ENCODE measurements around the gene EMX1.
A peak's percentile ranks its signal among the peaks of the same experiment; 100 is the strongest.

EMX1 gene

GRCh38 chr2:72917138-72917876 lies at the start of gene EMX1:
EMX1 (plus strand) TSS chr2:72917519; CDS start chr2:72917853, 334 bp downstream.
- DNase-seq (ENCODE audit: low spot score) = peak; percentile 65

GRCh38 chr2:72871060-72871459 lies 46.3 kb upstream of the EMX1 start:
- no peak for DNase-seq (ENCODE audit: low spot score)

DNA sequence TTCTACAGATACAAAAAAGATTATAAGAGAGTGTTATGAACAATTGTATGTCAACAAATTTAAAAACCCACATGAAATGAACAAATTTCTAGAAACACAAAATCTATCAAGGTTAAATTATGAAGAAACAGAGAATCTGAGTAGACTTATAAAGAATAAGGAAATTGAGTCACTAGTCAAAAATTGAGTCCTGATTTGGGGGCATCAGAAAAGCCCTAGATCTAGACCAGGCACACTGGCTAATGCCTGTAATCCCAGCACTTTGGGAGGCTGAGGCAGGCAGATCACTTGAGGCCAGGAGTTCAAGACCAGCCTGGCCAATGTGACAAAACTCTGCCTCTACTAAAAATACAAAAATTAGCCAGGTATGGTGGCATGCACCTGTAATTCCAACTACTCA lies 45.4 kb upstream of the EMX1 start:
- DNase-seq (ENCODE audit: low spot score) = no peak

GRCh38 chr2:72883356-72883962 lies 33.9 kb upstream of the EMX1 start:
- DNase-seq (ENCODE audit: low spot score) = no peak

GRCh38 chr2:72886505-72887031 lies 30.8 kb upstream of the EMX1 start:
- no peak for DNase-seq (ENCODE audit: low spot score)

GRCh38 chr2:72887032-72887739 lies 30.1 kb upstream of the EMX1 start, which contains the start of gene SPR:
SPR (plus strand) TSS chr2:72887408; CDS start chr2:72887433, 25 bp downstream.
- no peak for DNase-seq (ENCODE audit: low spot score)

- DNase-seq (ENCODE audit: low spot score) = peak; percentile 91
These were observed 29.4 kb upstream of the EMX1 start for GRCh38 chr2:72887740-72888437.

DNA sequence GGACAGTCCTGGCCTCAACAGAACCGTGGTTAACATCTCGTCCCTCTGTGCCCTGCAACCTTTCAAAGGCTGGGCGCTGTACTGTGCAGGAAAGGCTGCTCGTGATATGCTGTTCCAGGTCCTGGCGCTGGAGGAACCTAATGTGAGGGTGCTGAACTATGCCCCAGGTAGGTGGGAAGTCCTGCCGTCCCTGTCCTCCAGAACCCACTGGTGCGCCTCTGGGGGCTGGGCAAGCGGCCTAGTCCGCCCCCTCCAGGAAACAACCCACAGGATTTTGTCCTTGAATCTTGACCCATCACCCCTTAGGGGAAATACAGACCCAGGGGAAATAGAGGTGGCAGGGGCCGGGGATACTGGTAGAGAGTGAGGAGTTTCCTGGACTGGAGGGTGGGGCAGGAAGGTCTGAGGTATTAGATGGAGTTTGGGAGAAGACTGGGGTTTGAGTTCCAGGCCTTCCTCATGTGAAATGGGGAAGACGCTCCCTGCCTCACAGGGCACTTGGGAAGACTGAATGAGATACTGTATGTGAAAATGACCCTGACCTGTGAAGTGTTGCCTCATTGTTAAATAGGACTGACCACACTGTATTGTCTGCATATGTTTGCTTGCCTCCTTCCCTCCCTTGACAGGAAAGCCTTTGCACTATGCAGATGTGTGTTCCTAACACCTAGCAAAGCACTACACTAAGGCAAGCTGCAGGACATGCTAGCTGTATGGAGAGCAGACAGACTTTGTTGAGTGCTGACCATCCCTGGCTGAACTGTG lies 28.7 kb upstream of the EMX1 start:
- DNase-seq (ENCODE audit: low spot score) = no peak

GRCh38 chr2:72889991-72890390 lies 27.3 kb upstream of the EMX1 start:
- DNase-seq (ENCODE audit: low spot score) = no peak

DNA sequence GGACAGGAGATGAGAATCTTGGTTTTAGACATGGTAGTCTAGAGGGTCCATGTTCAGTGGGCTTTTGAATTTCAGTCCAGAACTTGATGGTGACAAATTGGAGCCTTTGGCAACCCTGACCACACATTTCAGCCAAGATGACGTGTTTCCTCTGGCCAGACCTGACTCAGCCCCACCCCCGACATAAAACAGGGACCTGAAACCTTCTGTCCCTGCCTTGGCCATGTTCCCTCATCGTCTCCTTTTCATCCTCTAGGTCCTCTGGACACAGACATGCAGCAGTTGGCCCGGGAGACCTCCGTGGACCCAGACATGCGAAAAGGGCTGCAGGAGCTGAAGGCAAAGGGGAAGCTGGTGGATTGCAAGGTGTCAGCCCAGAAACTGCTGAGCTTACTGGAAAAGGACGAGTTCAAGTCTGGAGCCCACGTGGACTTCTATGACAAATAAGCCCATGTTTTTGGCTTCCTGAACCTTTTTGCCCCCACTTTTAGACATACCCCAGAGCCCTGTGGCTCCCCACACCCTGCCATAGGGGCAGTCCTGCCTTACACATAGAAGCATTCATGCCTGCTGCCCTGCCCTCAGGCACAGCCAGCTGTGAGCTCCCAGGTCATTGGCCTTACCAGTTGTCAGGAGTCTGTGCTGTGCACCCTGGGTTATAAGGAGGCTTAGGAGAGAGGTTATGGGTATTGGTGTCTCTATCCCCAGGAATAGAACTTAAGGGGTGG lies 26.1 kb upstream of the EMX1 start:
- DNase-seq (ENCODE audit: low spot score) = no peak

DNA sequence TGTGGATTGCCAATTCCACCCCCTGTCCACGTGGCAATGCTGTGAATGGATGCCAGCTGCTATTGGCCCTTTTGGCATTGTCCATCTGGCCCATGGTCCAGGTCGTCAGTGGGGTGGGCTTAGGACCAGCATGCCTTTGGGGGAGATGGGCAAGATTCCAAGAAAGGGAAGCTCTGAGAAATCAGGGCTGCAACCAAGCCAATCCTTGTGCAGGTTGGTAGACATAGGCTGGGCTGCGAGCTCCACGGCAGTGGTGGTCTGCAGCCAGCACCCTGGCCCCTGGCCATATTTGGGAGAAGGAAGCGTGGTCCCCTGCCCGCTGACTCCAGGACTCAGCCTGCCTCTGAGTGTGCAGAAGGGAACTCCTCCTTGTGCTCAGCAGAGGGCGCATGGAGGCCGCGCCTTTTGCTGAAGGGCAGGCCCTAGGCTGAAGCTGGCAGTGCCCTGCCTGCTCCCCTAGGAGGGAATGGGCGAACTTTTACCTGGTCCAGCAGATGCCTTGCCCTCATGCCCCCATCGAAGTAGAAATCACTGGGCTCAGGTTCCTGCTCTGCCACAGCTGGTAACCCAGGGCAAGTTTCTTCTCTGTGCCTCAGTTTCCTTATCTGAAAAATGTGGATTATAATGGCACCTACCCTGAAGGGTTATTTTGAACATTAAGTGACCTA lies 24.7 kb upstream of the EMX1 start:
- DNase-seq (ENCODE audit: low spot score) = no peak

DNA sequence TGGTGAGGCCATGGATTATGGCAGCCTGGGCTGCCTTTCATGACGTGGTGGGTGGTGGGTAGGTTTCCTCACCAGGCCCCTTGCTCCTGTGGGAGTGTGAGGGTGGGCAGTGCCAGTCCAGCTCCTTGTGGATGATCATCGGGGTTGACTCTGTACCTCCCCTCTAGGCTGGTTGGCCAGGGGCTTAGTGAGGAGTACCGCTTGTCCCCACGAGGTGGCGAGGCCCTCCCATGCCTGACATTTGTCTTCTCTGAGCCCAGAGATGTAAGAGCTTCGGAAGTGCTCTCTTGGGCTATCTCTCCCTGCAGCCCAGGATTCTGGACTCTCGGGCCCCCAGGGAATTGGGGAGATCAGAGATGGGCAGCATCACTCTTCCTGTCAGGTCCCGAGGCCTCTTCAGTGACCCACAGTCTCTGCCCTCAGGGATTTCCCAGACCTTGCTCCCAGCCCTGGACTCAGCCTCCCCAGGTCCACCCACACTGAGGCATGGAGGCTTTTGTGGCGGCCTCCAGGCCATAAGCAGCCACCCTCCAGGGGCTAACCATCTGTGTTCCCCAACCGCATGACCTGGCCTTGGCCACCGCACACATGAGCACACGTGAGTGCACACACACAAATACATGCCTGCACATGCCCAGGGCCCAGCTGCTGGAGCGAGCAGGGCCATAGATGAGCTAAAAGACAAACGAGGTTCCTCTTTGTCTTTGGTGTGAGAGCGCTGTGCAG lies 23.6 kb upstream of the EMX1 start:
- DNase-seq (ENCODE audit: low spot score) = no peak

DNA sequence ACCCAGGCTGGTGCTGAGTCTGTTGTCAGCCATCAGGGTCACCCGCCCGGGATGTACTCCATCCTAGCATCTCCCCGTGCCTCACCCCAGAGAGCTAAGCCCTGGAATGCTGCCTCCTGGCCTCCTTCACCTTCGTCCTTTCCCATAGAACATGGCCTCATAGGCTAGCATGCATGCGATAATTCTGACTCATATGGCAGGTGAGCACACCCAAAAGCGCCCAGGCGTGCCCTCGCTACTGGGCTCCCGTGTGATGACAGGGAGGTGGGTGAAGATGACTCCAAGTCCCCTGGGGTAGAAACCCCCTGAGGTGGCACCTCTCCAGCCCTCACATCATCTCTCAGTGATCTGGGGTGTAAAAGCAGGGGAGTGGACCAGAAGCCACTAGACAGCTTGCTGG lies 22.8 kb upstream of the EMX1 start:
- no peak for DNase-seq (ENCODE audit: low spot score)

DNA sequence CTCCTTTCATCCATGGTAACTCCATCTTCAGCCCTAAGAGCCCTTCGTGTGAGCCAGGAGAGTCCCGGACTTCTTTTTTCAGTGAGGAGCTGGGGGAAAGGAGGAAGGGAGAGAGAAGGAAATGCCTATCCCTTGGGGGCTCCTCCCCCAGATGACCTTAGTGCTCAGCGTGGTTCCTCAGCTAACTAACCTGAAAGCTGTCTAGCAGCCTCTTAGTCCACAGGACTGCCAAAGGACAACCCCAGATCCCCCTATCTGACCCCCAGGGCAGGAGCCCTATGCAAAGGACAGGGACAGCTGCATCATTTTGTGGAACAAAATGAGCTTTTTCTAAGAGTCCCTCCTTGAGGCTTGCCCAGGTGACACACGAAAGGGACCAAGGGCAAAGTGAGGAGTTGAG lies 22.2 kb upstream of the EMX1 start:
- no peak for DNase-seq (ENCODE audit: low spot score)

DNA sequence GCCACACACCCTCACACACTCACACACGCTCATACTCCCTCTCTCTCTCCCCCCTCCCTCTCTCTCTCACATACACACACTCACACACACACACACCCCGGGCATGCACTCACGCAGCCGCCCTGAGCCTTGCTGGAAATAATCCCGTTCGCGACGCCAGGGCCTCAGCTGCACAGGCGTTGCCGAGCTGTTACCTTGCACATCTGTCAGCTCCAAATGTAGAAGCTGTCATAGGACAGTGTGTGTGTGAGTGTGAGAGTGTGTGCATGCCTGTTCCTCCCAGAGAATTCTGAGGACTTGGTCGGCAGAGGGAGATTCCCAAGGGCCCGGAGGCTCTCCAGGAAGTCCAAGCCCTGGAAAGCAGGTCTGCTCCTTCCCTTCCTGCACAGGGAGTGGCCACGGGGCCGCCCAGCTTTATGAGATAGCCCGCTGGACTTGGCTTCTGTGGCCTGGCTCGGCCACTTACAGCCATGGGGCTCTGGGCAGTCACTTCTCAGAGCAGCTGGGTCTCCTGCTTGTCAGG lies 21.5 kb upstream of the EMX1 start:
- DNase-seq (ENCODE audit: low spot score) = no peak

- no peak for DNase-seq (ENCODE audit: low spot score)
These were observed 20.9 kb upstream of the EMX1 start for GRCh38 chr2:72896446-72896845.

DNA sequence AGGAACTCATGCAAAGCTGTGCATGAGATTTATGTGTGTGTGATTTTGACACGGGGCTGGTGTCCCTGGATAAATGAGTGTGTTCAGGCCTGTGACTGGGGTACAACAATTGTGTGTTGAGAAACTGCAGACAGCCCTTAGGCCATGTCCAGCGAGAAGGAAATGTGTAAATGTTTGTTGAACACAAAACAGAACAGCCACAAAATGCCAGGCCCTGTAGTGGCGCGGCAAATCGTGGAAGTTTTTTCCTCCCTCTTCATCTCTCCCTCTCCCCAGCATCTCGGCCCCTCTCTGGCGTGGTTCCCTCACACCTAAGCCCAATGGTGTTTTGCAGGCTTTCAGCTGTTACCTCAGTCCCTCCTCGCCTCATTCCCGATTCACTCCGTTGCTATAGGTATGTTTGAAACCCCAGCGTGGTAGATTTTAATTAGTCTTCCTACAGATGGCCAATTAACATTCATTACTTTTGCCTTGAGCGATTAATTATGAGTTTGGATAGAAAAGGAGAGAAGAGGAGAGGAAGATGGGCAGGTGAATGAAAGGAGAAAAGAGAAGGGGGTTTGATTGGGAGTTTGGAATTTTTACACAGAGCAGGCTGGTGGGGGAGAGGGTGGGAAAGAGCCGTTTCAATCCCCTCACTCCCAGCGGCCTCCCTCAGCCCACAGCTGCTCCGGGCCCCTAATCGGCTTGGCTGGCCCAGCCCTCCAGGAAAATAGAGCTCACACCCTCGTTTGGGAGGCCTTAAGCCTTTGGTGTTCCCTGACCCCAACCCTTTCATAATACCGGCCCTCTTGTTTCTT lies 19.3 kb upstream of the EMX1 start:
- DNase-seq (ENCODE audit: low spot score) = no peak

- DNase-seq (ENCODE audit: low spot score) = no peak
These were observed 18.8 kb upstream of the EMX1 start for GRCh38 chr2:72898585-72898906.

All from left forelimb (tissue), 1 donor.